GM19468 (cell line): ENCODE data around the gene SIDT2.
"Not testable (repeated sequence)": the region's sequence is repeated elsewhere in the genome, so short reads cannot be mapped to it uniquely, and the experiment has no call there.

Experiments
- ATAC-seq: cut with Tn5 transposase; IDR thresholded peaks from one replicate; pipeline ENCODE4 v1.9.1; 2021; ENCODE audit warnings: mild to moderate bottlenecking, moderate library complexity, moderate number of reproducible peaks; ENCODE audit not compliant: unreplicated experiment; ENCODE audit errors: extremely low read depth

The SIDT2 gene

DNA sequence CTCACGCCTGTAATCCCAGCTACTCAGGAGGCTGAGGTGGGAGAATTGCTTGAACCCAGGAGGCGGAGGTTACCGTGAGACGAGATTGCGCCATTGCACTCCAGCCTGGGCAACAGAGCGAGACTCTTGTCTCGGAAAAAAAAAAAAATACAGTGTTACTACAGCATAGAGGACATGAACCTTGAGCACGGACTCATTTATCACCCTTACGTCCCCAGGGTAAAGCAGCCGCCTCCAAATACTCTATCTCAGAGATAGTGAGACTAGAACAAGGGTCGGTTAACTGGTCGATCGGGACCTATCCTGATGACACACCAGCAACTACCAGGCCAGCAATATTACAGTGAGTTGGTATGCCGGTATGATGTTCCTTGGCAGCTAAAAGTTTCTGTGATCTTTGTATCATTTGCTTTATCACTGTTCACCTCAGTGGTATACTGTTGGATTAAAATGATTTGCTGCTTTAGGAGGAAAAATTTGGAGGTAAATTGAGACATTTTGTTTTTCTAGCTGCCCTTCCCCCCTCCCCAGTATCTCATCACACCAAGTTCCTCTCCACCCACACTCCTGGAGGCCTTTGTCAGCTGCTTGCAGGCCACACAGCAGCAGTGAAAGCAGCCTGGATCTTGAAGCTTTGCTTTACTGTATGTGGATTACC lies 7.0 kb upstream of the SIDT2 start:
- ATAC-seq = no peak

DNA sequence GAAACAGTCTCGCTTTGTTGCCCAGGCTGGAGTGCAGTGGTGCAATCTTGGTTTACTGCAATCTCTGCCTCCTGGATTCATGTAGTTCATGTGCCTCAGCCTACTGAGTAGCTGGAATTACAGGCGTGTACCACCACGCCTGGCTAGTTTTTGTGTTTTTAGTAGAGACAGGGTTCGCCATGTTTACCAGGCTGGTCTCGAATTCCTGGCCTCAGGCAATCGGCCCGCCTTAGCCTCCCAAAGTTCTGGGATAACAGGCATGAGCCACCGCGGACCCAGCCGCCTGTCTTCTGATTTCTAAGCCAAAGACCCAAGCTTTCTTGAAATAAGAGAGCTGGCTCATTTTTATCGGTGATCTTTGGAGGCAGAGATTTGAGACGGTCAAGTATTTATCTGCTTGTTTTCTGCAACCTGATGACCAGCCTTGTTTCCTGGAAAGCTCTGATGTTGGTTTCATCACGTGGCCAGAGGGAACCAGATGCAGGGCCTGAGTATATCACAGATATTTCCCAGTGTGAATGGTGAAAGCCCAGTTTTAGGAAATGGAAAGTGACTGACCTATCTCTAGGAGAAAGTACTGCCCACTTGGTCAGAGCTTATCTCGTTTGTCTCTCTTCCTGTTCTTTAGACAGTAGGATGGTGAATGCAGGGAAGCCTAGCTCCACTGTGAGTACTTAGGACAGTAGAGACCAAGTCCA lies 5.7 kb upstream of the SIDT2 start:
- no peak for ATAC-seq

DNA sequence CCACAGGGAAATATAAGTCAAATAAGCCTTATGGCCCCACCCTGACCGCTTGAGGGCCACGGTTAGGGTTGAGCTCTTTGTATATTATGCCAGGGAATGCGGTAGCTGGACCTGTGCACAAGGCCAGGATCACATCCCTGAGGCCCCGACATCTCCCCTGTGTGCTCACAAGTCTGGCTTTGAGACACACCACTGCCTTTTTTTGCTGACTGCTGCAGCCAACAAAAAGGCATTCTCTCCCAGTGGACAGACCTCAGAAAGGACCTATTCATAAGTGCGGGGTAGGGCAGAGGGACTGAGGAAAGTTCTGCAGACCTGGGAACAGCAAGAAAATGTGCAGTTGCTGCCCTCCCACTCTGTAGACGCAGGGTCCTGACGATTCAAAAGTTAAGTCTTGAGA lies 3.4 kb upstream of the SIDT2 start:
- no peak for ATAC-seq

DNA sequence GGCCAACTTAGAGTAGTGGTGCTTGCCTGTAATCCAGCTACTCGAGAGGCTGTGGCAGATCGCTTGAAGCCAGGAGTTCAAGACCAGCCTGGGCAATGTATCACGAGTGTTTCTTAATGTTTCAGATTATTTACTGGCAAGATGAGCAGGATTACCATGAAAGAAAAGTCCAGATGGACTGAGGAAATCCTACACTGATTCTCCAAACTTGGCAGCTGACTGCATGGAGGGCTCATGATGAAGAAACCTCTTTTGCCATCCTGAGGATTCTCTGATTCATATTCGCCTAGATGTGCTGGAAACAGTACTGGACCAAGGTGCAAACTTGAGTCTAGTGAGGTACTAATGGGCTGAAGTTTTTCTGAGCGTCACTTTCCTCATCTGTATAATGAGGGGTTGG lies 2.8 kb upstream of the SIDT2 start:
- ATAC-seq = no peak

DNA sequence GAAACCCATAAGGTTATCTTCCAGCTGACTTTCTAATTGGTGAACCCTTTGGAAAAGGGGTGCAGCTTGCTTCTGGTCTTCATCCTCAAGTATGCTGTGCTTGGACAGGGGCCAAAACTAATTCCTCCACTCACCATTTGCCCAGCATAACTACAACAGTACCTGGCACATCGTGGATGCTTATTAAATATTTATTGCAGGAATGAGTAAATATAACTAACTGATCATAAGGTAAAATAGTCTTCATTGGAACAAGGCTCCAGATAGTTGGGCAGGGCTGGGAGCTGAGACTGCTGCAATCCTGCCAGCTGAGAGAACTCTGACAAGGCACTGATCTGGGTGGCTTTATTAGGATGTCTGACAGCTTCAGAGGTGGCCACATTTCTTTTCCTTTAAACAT lies 2.4 kb upstream of the SIDT2 start:
- ATAC-seq = no peak

DNA sequence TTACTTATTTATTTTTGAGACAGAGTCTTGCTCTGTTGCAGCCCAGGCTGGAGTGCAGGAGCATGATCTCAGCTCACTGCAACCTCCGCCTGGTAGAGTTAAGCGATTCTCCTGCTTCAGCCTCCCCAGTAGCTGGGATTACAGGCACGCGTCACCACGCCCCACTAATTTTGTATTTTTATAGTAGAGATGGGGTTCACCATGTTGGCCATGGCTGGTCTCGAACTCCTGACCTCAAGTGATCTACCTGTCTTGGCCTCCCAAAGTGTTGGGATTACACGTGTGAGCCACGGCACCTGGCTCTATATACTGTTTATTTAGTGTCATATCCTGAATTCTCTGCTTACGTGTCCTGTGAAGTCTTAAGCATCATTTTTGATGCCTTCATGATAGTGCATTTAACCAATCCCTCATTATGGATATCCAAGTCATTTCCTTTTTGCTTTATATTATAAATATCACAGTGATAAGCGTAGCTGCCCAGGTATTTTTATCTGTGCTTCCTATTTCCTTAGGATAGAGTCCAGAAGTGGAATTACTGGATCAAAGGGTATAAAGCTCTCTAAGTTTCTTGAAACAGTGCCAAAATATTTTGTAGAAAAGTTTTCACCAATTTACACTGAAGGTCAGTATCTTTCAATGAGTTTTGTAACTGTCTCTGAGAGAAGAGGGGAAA lies 871 bp upstream of the SIDT2 start:
- no peak for ATAC-seq

DNA sequence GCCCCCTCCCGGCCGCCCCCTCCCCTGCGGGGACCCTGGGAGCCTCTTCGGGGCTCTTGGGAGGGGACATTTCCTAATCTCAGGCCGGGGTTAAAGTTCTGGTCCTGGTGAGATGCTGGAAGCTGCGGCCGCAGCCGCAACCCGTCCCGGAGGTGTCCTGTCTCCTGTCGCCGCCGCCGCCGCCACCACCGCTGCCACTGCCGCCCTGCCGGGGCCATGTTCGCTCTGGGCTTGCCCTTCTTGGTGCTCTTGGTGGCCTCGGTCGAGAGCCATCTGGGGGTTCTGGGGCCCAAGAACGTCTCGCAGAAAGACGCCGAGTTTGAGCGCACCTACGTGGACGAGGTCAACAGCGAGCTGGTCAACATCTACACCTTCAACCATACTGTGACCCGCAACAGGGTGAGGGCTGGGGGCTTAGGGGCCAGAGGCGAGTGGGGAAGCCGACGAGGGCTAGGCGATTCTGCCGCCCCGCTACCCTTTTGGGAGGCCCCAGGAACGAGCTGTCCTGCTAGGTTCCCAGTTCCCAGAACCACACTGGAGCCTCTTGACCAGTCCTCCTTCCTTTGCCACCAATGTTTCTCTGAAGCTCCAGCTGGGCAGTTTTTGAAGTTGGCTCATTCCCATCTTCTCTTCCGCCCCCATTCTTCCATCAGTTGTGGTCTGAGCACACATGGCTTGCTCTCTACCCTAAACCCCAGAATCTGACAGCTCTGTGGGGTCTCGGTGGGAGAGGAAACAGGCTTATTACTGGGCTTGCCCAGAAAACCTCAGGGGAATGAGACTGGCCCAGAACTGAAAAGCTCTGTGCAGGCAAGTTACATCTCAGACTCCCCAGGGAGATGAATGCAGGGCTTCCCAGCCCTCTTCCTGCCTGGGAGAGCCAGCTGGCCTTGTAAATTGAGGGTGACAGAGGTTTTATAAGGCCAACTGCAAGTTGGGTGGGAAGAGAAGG lies 781 bp downstream of the SIDT2 start:
- ATAC-seq = no peak

DNA sequence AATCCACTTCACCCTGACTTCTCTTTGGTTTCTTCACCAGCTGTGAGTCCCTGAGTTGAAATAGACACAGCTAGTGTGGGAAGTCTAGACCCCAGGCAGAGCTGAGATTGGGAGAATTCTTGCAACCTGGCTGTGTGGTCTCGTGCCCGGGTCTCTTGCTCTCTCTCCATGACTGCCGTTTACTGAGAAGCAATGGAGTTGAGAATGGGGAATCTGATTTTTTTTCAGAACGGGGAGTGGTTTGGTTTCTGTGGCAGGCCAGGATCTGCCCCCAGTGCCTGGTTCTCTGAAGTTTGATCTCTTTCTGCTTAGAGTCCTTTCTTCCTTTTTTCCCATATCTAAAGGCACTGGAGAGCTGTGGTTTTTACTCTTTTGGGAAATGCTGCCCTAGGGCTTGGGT lies 1.5 kb downstream of the SIDT2 start:
- no peak for ATAC-seq

DNA sequence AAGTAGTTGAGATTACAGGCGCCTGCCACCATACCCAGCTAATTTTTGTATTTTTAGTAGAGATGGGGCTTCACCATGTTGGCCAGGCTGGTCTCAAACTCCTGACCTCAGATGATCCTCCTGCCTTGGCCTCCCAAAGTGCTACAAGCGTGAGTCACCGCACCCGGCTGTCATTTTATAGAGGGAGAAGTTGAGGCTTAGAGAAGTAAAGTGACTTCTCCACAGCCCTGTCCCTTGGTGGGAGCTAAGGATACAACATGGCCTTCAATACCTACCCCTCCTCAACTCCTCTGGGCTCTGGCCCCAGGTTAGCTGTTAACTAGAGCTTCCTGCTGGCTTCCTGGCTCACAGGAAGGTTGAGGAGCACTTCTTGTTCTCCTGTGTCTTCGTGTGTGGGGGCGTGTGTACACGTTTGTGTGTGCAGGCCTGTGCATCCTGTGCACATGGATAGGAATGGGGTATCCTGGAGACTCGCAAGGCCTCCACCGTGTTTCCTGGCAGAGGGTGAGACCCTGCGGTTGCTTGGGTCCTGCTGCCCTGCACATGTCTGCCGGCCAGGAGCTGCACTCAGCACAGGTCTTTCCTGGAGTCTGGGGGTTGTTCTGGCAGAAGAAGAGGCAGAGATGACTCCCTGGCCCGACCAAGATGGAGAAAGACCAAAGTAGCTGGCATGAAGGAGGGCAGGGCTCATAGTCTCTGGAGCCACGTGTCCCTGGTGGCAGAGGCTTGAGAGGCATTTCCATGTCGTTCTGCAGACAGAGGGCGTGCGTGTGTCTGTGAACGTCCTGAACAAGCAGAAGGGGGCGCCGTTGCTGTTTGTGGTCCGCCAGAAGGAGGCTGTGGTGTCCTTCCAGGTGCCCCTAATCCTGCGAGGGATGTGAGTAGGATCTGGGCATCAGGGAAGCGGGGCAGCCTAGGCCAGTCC lies 2.4 kb downstream of the SIDT2 start:
- ATAC-seq = no peak

DNA sequence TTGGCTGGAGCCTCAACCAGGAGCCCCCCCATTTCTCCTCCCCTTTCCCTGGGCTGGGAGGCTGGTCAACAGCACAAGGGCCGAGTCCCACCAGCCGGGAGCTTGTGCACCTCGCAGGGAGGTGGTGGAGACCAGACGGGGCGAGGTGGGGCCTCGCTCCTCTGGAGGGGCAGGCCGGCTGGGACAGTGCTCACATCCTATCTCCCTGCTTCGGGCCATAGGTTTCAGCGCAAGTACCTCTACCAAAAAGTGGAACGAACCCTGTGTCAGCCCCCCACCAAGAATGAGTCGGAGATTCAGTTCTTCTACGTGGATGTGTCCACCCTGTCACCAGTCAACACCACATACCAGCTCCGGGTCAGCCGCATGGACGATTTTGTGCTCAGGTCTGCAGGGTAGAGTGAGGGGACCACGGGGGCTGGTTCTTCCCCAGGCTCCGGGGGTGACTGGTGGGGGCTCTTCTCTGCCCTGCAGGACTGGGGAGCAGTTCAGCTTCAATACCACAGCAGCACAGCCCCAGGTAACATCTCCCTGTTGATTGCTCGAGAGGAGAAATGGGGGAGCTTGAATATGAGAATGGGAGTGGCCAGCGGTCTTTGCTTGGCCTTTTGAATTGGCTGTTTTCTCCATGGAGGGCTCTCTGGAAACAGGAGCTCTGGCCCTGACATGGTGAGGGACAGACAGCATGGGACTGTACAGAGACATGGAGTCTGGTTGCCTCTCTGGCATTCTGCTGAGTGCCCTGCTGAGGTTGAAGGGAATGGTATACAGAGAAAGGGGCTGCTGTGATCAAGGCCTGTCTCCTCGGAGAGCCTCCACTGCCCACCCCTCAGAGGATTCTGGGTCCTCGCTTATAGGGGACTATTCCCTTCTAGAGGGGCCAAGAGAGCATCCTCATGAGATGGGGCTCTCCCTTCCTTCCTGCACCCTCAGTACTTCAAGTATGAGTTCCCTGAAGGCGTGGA lies 3.3 kb downstream of the SIDT2 start:
- ATAC-seq = no peak

DNA sequence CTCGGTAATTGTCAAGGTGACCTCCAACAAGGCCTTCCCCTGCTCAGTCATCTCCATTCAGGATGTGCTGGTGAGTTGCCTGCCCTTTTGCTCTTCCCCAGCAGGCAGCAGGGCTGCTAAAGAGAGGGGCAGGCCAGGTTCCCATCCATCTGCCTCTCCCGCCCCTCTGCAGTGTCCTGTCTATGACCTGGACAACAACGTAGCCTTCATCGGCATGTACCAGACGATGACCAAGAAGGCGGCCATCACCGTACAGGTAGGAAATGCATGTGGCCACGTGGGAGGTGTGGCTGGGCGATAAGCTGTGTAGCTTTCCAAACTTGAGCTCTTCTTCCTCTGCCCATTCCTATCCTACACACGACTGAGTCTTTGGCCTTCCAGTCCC lies 4.0 kb downstream of the SIDT2 start:
- ATAC-seq = no peak

DNA sequence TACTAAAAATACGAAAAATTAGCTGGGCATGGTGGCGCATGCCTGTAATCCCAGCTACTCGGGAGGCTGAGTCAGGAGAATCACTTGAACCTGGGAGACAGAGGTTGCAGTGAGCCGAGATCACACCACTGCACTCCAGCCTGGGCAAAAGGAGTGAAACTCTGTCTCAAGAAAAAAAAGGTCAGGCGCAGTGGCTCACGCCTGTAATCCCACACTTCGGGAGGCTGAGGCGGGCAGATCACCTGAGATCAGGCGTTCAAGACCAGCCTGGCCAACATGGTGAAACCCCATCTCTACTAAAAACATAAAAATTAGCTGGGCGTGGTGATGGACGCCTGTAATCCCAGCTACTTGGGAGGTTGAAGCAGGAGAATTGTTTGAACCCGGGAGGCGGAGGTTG lies 4.6 kb downstream of the SIDT2 start:
- not testable (repeated sequence) for ATAC-seq

DNA sequence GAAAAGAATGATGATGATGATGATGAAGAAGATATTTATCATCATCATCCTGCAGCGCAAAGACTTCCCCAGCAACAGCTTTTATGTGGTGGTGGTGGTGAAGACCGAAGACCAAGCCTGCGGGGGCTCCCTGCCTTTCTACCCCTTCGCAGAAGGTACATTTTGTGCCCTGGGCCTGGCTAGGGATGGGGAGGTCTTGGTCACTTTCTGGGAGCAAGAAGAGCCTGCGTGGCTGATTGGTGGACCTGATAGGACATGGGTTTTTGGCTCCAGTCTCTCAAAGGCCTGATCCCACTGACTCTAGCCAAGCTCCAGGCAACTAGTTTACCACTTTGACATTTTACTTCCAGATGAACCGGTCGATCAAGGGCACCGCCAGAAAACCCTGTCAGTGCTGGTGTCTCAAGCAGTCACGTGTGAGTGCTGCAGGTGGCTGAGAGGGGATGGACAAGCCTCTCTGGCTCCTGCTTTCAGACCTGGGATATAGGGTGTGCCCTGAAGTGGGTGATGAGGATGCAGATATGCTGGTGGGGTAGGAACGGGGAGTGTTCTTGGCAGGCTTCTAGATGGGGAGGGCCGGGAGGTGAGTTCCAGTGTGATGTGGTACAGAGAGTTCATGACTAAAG lies 5.3 kb downstream of the SIDT2 start:
- ATAC-seq = no peak

DNA sequence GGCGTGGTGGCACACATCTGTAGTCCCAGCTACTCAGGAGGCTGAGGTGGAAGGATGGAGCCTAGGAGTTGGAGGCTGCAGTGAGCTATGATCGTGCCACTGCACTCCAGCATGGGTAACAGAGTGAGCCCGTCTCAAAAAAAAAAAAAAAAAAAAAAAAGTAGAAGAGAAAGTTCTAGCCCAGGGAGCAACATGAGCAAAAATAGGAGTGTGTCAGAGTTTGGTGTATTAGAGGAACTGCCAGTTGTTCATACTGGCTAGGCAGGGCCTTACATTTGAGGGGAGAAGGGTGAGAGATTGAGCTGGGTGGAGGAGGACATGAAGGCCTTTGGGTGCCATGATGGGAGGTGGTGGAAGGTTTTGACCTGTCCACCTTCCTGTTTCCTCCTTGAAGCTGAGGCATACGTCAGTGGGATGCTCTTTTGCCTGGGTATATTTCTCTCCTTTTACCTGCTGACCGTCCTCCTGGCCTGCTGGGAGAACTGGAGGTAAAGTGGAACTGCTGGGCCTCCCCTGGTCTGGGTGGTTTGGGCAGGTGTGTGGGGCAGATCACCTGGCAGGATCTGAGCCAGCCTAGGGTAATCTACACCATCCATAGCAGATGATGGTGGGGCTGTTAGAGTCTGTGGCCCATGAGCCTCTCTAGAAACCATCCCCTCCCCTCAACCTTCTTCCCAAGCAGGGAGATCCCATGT lies 7.3 kb downstream of the SIDT2 start:
- ATAC-seq = no peak

DNA sequence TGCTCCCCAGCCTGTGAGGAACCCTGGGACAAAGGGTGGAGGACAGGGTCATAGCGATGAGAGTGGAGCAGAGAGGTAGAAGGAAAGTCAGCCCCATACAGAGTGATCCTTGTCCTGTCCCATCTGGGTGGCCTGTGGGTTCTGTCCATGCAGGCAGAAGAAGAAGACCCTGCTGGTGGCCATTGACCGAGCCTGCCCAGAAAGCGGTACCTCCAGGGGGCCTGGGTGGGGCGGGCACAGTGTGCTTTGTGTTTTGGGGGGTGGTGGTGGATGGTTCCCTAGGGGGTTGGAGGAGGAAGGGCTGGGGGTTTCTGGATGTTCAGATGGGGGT lies 7.9 kb downstream of the SIDT2 start:
- no peak for ATAC-seq

DNA sequence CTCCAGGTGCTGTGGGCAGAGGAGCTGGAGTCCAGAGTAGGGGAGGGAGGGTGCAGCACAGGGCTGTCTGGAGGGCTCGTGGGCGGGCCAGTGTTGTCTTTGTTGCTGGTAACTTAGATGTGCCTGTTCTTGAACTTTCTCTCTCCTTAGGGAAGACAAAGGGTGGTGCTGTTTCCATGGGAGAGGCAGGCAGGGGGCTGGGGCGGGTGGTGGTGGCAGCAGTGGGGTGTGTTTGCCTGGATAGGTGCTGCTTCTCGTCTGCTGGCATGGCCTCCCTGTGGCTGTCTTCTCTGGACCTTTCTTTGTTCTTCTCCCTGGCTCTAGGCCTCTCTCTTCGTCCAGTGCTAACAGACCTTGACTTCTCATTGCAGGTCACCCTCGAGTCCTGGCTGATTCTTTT lies 8.5 kb downstream of the SIDT2 start:
- no peak for ATAC-seq

DNA sequence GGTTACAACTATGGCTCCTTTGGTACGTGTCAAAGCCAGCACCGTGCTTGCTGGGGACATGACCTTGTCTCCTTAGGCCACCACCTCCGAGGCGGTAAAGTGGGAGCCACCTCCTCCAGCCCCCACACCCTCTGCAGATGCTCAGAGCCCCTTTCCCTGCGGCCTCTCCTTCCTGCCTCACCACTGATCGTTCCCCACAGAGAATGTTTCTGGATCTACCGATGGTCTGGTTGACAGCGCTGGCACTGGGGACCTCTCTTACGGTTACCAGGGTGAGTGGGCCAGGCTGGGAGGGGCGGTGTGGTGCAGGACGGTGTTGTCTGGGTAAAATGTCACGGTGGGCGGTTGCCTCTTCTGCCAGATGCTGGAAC lies 8.9 kb downstream of the SIDT2 start:
- ATAC-seq = no peak
